HT-29 (cell line): Measurements from ENCODE around the gene HCFC1. TPM values are rescaled to one million over a fixed set of nuclear protein-coding genes. Genes with fewer than 3 reads are reported as not detected.

Source experiments
- DNase-seq: peaks from one replicate; pipeline ENCODE4 v3.0.0-alpha.2; 2015; ENCODE audit warnings: low spot score
- total RNA-seq: library from RNA; depleted of rRNA; stranded (reverse); fragments of >200 nt; shearing (Covaris generic); gene quantifications from 2 replicates; pipeline ENCODE4 v1.2.3, GENCODE V29; 2014; rRNA removed

The HCFC1 gene
- 106 and 124 TPM in 2 replicates for total RNA-seq

- peak; percentile 96 for DNase-seq
Measured at GRCh38 chrX:153971450-153972367, at the start of gene HCFC1. Gene HCFC1, minus strand, starts transcription at chrX:153971818. Its CDS starts 978 bp downstream, at chrX:153970840.

DNA sequence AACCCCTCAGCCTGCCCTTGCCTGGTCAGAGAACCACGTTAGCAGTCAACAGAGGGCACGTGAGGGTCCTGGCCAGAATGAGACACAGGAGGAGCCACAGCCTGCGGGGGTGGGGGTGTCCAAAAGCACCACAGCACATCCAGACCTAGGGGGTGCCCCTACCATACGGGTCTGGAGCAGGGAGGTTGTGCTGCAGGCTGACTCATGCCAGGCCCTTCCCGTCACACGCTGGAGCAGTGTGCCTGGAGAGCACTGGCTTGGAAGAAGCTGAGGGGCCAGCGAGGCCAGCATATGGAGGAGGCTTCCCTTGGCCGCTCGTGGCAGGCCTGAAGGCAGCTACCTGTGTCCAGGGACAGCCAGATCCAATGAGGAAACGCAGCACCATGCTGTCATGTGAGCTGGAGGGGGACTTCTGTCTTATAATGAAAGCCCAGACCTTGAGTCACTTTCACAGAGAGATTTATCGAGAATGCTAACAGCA, 49.6 kb upstream of the HCFC1 start:
- no peak for DNase-seq

GRCh38 chrX:154020536-154021115, 49.0 kb upstream of the HCFC1 start:
- DNase-seq: no peak

DNA sequence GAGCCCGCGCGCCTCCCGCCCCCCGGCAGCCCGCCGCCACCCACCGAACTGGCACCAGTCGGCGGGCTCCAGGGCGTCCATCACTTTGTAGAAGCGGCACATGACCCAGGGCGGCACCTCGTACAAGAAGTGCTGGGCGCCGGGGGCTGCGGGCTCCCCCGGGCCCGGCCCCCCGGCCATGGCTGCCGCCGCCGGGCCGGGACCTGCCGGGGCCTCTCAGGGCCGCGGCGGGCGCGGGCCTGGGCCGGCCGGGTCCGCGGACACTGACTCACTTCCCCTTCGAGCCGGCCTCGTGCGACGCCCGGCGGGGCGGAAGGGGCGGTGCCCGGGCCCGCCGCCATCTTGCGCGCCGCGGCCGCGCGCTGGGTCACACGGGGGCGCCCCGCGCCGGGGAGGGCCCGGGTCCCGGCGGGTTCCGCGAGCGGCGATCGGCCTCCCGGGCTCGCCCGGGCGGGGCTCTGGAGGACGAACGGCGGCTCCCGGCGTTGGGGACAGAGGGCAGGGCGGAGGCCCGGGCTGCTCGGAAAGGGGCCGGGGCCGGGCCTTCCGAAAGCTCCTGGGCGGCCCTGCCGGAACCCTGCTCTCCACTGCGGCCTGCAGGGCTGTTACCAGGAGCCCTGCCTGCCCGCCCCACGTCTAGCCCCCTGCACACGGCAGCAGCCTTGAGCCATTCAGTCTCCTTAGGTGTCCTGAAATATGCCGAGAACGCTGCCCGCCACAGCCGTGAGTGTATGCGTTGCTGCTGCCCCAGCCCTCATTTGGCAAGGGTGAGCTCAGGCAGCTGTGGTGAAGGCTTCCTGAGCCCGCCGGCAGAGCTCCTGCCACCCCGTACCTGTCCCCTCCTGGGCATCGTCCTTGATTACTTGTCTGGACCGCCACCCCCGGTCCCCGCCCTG, 48.3 kb upstream of the HCFC1 start, which contains the start of gene IRAK1:
TSS of gene IRAK1 (minus strand) at position 270 of the 896 bp plus-strand sequence. CDS start at position 180, 90 bp downstream.
- peak; percentile 62 for DNase-seq

- peak; percentile 34 for DNase-seq
Measured at GRCh38 chrX:154019061-154019621, 47.5 kb upstream of the HCFC1 start.

GRCh38 chrX:154018518-154019060, 47.0 kb upstream of the HCFC1 start:
- peak; percentile 34 for DNase-seq

DNA sequence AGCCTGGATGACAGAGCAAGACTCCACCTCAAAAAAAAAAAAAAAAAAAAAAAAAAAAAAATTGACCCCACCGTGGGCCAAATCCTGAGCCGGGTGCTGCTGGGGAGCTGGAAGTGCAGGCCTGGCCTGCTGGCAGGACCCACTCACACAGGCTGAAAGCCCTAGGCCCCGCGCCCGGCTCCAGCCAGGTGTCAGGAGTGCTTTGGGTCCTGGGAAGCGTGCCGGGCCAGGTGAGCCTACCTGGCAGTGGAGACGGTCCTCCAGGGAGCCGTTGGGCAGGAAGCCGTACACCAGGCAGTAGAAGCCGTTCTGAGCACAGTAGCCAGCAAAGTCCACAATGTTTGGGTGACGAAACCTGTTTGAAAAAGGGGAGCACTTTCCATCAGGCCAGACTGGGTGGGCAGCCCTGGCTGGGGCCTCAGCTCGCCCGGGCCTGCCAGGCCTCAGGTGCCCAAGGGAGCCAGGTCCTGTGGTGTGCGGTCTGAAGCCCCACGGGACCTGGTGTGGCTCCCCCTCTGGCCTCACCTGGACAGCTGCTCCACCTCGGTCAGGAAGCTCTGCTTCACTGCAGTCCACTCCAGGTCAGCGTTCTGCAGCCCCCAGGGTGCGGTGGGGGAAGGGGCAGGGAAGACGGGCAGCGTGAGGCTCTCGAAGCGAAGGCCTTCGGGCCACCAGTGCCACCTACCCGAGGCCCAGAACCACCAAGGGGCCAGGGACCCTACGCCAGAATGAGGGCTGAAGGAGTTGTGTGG, 46.3 kb upstream of the HCFC1 start:
- DNase-seq: no peak

- no peak for DNase-seq
Measured at GRCh38 chrX:154016366-154017076, 44.9 kb upstream of the HCFC1 start.

GRCh38 chrX:154015581-154016264, 44.1 kb upstream of the HCFC1 start:
- DNase-seq: no peak

GRCh38 chrX:154014429-154015380, 43.1 kb upstream of the HCFC1 start:
- DNase-seq: no peak

GRCh38 chrX:154013614-154014360, 42.2 kb upstream of the HCFC1 start:
- peak; percentile 66 for DNase-seq

GRCh38 chrX:154013001-154013421, 41.4 kb upstream of the HCFC1 start:
- no peak for DNase-seq

GRCh38 chrX:154012336-154012991, 40.8 kb upstream of the HCFC1 start:
- no peak for DNase-seq

DNA sequence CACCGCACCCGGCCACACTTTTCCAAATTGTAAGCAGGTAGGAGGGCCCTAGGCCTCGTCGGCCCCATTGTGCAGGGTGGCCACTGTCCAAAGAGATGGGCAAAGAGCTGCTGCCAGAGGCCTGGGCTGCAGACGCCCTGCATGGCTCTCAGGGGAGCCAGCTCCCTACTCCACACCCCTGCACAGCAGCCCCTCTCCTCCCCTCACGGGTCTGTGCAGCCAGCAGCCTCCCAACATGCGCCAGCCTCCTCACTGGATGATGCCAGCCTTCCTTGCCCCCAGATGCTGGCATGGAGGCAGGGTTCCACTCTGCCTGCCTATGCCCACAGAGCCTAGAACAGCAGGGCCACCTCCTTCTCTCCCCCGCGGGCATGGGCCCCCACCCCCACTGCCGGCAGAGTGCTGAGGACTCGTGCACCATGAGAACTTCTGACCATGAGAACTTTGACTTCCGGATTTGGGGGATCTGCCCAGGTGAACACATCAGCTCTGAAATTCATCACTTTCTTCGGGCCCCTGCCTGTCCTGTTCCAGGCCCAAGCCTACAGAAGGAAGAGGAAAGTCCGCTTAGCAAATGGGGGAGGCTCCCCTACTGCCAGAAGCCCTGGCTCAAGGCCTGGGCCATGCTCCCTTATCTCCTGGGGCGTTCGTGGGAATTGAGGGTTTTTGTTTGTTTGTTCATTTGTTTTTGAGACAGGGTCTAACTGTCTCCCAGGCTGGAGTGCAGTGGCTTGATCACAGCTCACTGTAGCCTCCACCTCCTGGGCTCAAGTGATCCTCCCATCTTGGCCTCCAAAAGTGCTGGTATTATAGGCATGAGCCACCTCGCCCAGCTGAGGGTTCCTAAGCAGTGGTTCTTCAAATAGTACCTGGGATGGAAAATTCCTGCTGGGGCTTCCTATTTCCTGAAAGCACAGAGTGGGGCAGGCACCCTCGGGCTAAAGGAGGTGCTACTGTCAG, 40.0 kb upstream of the HCFC1 start:
- DNase-seq: no peak
